Measurements from ENCODE around the gene NAGK.

DNA sequence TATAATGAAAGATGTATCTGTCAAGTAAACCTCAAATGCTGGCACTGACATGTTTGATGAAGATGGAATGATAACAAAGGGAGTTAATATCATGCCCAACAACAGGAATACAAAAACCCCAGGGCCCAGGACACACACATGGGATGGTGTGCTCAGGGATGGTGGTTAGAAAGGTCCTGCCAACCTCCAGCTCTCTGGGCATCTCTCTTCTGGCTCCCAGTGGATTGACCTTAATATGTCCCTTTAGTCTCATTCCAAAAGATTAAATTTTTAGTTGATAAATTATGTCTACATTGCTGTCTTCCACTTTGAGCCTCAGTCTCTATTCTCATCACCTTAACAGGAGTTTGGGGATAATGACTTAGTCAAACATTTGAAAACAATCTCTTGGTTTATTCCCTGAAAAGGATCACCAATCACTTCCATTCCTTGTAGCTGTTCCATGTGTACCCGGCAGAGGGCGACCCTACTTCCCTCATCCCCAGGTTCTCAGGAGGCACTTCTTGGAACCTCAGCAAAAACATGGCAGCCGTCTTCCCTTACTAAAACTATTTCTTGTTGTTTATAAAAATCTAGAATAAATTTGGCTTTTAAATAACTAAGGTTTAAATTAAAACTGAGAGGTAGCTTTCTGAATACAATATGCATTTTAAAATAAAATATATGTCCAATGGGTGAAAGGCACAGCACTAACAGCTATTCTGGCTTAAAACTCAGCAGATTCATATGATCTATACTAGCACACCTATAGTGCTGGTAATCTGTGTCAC, 31.9 kb downstream of the NAGK start:
- TF ChIP-seq, protein P1, sequence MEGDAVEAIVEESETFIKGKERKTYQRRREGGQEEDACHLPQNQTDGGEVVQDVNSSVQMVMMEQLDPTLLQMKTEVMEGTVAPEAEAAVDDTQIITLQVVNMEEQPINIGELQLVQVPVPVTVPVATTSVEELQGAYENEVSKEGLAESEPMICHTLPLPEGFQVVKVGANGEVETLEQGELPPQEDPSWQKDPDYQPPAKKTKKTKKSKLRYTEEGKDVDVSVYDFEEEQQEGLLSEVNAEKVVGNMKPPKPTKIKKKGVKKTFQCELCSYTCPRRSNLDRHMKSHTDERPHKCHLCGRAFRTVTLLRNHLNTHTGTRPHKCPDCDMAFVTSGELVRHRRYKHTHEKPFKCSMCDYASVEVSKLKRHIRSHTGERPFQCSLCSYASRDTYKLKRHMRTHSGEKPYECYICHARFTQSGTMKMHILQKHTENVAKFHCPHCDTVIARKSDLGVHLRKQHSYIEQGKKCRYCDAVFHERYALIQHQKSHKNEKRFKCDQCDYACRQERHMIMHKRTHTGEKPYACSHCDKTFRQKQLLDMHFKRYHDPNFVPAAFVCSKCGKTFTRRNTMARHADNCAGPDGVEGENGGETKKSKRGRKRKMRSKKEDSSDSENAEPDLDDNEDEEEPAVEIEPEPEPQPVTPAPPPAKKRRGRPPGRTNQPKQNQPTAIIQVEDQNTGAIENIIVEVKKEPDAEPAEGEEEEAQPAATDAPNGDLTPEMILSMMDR (IDR thresholded peaks at IDR 0.05) = peak; percentile 62 to 86 (median 78)
- TF ChIP-seq POLR2A (IDR thresholded peaks at IDR 0.05) = no peak

All from esophagus squamous epithelium (tissue), 4 donors.